Stimulated activated CD4-positive, alpha-beta T cell treated with anti-CD3 and anti-CD28 coated beads, TNF-alpha, amount 100 ng/mL, for 4 hours (primary cell): ENCODE measurements around the gene TRPC4AP.

Experiments used
- DNase-seq, 3 experiments: peaks; one replicate each; pipeline ENCODE4 v3.0.0-alpha.2; 2020; ENCODE audit warnings: low read depth in 3 of 3

The TRPC4AP gene

GRCh38 chr20:35000922-35001595 is 91.5 kb downstream of the TRPC4AP start:
- no peak for DNase-seq

- no peak for DNase-seq
These were observed 92.2 kb downstream of the TRPC4AP start for GRCh38 chr20:35000311-35000921.

GRCh38 chr20:34999782-35000181 is 92.8 kb downstream of the TRPC4AP start:
- DNase-seq: no peak

- DNase-seq: no peak
These were observed 93.6 kb downstream of the TRPC4AP start for GRCh38 chr20:34999021-34999451.

- no peak for DNase-seq
These were observed 94.2 kb downstream of the TRPC4AP start for GRCh38 chr20:34998331-34998950.

GRCh38 chr20:34997774-34998173 is 94.8 kb downstream of the TRPC4AP start:
- no peak for DNase-seq

GRCh38 chr20:34997131-34997561 is 95.5 kb downstream of the TRPC4AP start:
- no peak for DNase-seq

GRCh38 chr20:34996243-34997028 is 96.2 kb downstream of the TRPC4AP start:
- no peak for DNase-seq

- no peak for DNase-seq
These were observed 96.9 kb downstream of the TRPC4AP start for GRCh38 chr20:34995696-34996095.

- DNase-seq: no peak
These were observed 97.4 kb downstream of the TRPC4AP start for GRCh38 chr20:34995192-34995591.

- no peak for DNase-seq
These were observed 98.0 kb downstream of the TRPC4AP start for GRCh38 chr20:34994509-34995131.

- no peak for DNase-seq
These were observed 98.6 kb downstream of the TRPC4AP start for GRCh38 chr20:34993941-34994508.

GRCh38 chr20:34992751-34993417 is 99.7 kb downstream of the TRPC4AP start:
- DNase-seq: no peak

GRCh38 chr20:34990661-34991214 is 101.9 kb downstream of the TRPC4AP start:
- no peak for DNase-seq

- no peak for DNase-seq
These were observed 102.4 kb downstream of the TRPC4AP start for GRCh38 chr20:34990231-34990630.

GRCh38 chr20:34989670-34990069 is 102.9 kb downstream of the TRPC4AP start:
- no peak for DNase-seq

- no peak for DNase-seq
These were observed 103.5 kb downstream of the TRPC4AP start for GRCh38 chr20:34989118-34989517.

- DNase-seq: no peak
These were observed 104.4 kb downstream of the TRPC4AP start for GRCh38 chr20:34988191-34988540.

- no peak for DNase-seq
These were observed 105.1 kb downstream of the TRPC4AP start for GRCh38 chr20:34987288-34988190.
